ENCODE results near the gene P2RX6. TPM values are rescaled to one million over a fixed set of nuclear protein-coding genes. Genes with fewer than 3 reads are reported as not detected.

Gene P2RX6
- total and polyA plus RNA-seq, 9 of the 15 experiments (the other 6 are each of a cell fraction or from before 2014, with no cell fraction given), result 0.01 to 3.9 (median 1.5) TPM; not detected in 1

DNA sequence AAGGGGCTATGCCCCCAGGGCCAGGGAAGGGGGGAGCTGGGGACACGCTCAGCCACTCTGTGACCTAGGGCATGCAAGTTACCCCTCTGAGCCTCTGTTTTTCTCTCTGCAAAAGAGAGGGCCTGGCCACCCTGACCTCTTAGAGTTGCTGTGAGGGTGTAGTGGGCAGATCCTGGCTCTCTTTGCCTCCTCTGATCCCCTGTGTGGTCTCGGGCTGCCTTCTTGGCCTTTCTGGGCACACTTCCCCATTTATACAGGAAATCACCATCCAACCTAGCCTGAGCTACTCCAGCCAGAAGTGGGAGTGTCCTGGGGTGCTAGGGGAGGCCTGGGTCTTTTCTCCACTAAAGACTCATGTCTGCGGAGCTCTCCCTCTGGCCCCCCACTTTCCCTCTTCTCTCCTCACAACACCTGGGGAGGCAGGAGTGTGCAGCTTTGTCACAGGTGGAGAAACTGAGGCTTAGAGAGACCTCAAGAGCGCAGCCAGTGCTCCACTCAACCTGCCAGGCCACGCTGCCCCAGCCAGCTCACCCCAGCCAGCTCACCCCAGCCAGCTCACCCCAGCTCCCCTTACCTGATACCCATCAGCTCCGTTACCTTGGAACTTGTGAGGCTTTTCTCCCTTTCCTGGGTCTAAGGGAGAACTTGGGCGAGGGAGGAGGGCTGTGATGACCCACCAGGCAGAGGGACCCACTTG lies 46.5 kb upstream of the P2RX6 start (continued):
- no peak for TF ChIP-seq JUND (IDR thresholded peaks at IDR 0.05; ENCODE audit: borderline replicate concordance, low read depth, low read length)
- TF ChIP-seq JUND (tag; IDR thresholded peaks at IDR 0.05; ENCODE audit: borderline replicate concordance, low read depth, low read length), result no peak
- no peak; the same call in 1 of the 2 replicates for TF ChIP-seq FOXK1 (CRISPR knock-in tag; IDR thresholded peaks at IDR 0.05; ENCODE audit: borderline replicate concordance)
- TF ChIP-seq SREBF2 (CRISPR knock-in tag; IDR thresholded peaks at IDR 0.05), result no peak
- TF ChIP-seq SUPT5H (IDR thresholded peaks at IDR 0.05), result no peak
- no peak for TF ChIP-seq STAT5A (IDR thresholded peaks at IDR 0.05; ENCODE audit: borderline replicate concordance, low read length)
- no peak for TF ChIP-seq E2F8 (IDR thresholded peaks at IDR 0.05; ENCODE audit: low read depth, partially characterized antibody)
- TF ChIP-seq KDM5B (IDR thresholded peaks at IDR 0.05; ENCODE audit: insufficient replicate concordance, low read depth, low read length), result peak; percentile 43
- TF ChIP-seq ZNF551 (CRISPR knock-in tag; IDR thresholded peaks at IDR 0.05), result no peak
- TF ChIP-seq CC2D1A (IDR thresholded peaks at IDR 0.05), result no peak
- TF ChIP-seq CREB1 (IDR thresholded peaks at IDR 0.05), result 0 out of 2 replicates have a peak, but pooled peaks have one; percentile 4
- TF ChIP-seq CREB1 (CRISPR knock-in tag; IDR thresholded peaks at IDR 0.05), result 0 out of 2 replicates have a peak, but pooled peaks have one; percentile 24
- no peak for TF ChIP-seq CBX1 (IDR thresholded peaks at IDR 0.05; ENCODE audit: low read depth)
- TF ChIP-seq ZBTB1 (CRISPR knock-in tag; IDR thresholded peaks at IDR 0.05; ENCODE audit: borderline replicate concordance, low read depth), result 0 out of 2 replicates have a peak, but pooled peaks have one; percentile 72
- TF ChIP-seq TFAP4 (CRISPR knock-in tag; IDR thresholded peaks at IDR 0.05; ENCODE audit: borderline replicate concordance), result no peak
- TF ChIP-seq MYBL2 (IDR thresholded peaks at IDR 0.05; ENCODE audit: low read depth), result no peak
- TF ChIP-seq MYBL2 (CRISPR knock-in tag; IDR thresholded peaks at IDR 0.05; ENCODE audit: borderline replicate concordance), result no peak

Measured in K562 (cell line).